GM18502 (cell line): ENCODE measurements around the gene PCCA.
A peak's percentile ranks its signal among the peaks of the same experiment; 100 is the strongest.
"Not testable (repeated sequence)": the region's sequence is repeated elsewhere in the genome, so short reads cannot be mapped to it uniquely, and the experiment has no call there.

ENCODE experiments used
- ATAC-seq: cut with Tn5 transposase; IDR thresholded peaks from one replicate; pipeline ENCODE4 v1.9.1; 2021; ENCODE audit warnings: mild to moderate bottlenecking; ENCODE audit not compliant: unreplicated experiment, poor library complexity

The PCCA gene

GRCh38 chr13:100095498-100095897 lies 6.6 kb downstream of the PCCA start:
- no peak for ATAC-seq

- ATAC-seq: no peak
Measured at GRCh38 chr13:100096526-100096925, 7.6 kb downstream of the PCCA start.

- ATAC-seq: no peak
Measured at GRCh38 chr13:100097821-100098220, 8.9 kb downstream of the PCCA start.

GRCh38 chr13:100098445-100099116 lies 9.7 kb downstream of the PCCA start:
- ATAC-seq: no peak

GRCh38 chr13:100099117-100099445 lies 10.2 kb downstream of the PCCA start:
- ATAC-seq: not testable (repeated sequence)

- ATAC-seq: no peak
Measured at GRCh38 chr13:100100115-100100879, 11.4 kb downstream of the PCCA start.

- ATAC-seq: no peak
Measured at GRCh38 chr13:100102042-100102441, 13.1 kb downstream of the PCCA start.

GRCh38 chr13:100106005-100106404 lies 17.1 kb downstream of the PCCA start:
- ATAC-seq: no peak

- ATAC-seq: no peak
Measured at GRCh38 chr13:100106705-100107104, 17.8 kb downstream of the PCCA start.

- ATAC-seq: peak; percentile 65
Measured at GRCh38 chr13:100108913-100109507, 20.1 kb downstream of the PCCA start.

- no peak for ATAC-seq
Measured at GRCh38 chr13:100110269-100110668, 21.4 kb downstream of the PCCA start.

GRCh38 chr13:100112186-100112838 lies 23.4 kb downstream of the PCCA start:
- ATAC-seq: no peak

GRCh38 chr13:100115693-100116254 lies 26.9 kb downstream of the PCCA start:
- ATAC-seq: peak; percentile 82

GRCh38 chr13:100124265-100124664 lies 35.4 kb downstream of the PCCA start:
- ATAC-seq: no peak

GRCh38 chr13:100125946-100126345 lies 37.1 kb downstream of the PCCA start:
- ATAC-seq: no peak

GRCh38 chr13:100128373-100128772 lies 39.5 kb downstream of the PCCA start:
- ATAC-seq: no peak

GRCh38 chr13:100128838-100129237 lies 39.9 kb downstream of the PCCA start:
- no peak for ATAC-seq

- peak; percentile 87 for ATAC-seq
Measured at GRCh38 chr13:100129605-100130004, 40.7 kb downstream of the PCCA start.

- ATAC-seq: peak; percentile 4
Measured at GRCh38 chr13:100130092-100130491, 41.2 kb downstream of the PCCA start.

GRCh38 chr13:100130930-100131511 lies 42.1 kb downstream of the PCCA start:
- ATAC-seq: no peak
